Right lobe of liver (tissue), 6 donors: ENCODE measurements around the gene CREB5. TPM values are rescaled to one million over a fixed set of nuclear protein-coding genes. Genes with fewer than 3 reads are reported as not detected.
A peak's percentile ranks its signal among the peaks of the same experiment; 100 is the strongest.

Experiments used
- ATAC-seq, 4 donors: fragments of 200-7000 bp; cut with Tn5 transposase; one replicate each; pipeline ENCODE4 v1.9.1; 2020; ENCODE audit warnings: mild to moderate bottlenecking in 4 of 4, moderate library complexity in 4 of 4
- DNase-seq, 3 donors: peaks; one replicate each; pipeline ENCODE4 v3.0.0-alpha.2; 2020
- H3K27ac ChIP-seq, 3 donors: fragments of 200-600 bp; one replicate each; pipeline ENCODE4 v1.8.0; 2022
- H3K27me3 ChIP-seq, 2 donors: fragments of 200-600 bp; one replicate each; pipeline ENCODE4 v1.8.0; 2022
- H3K36me3 ChIP-seq, 4 donors: fragments of 200-600 bp; sonication (generic) in 1 of 4; one replicate each; pipeline versions ENCODE4 v1.5.1 to v1.8.0; 2017 to 2022; ENCODE audit warnings: control low read depth in 1 of 4
- H3K4me1 ChIP-seq, 4 donors: fragments of 200-600 bp; sonication (generic) in 1 of 4; one replicate each; pipeline versions ENCODE4 v1.5.1 to v1.8.0; 2017 to 2022; ENCODE audit warnings: control low read depth in 1 of 4
- H3K4me3 ChIP-seq, 3 donors: fragments of 200-600 bp; one replicate each; pipeline ENCODE4 v1.8.0; 2022
- H3K9me3 ChIP-seq, 4 donors: fragments of 200-600 bp; sonication (generic) in 1 of 4; one replicate each; pipeline versions ENCODE4 v1.5.1 to v1.8.0; 2017 to 2022; ENCODE audit warnings: control low read depth in 1 of 4
- CTCF ChIP-seq, 4 donors: fragments of 200-600 bp in 3 of 4; fragments of 450-650 bp in 1 of 4; IDR thresholded peaks; one replicate each; pipeline versions ENCODE4 v1.5.1 to v1.8.0; 2016 to 2022; ENCODE audit warnings: antibody characterized with exemption in 4 of 4, mild to moderate bottlenecking in 2 of 4
- POLR2A ChIP-seq: fragments of 450-650 bp; IDR thresholded peaks from one replicate; pipeline ENCODE4 v1.6.1; 2017; ENCODE audit warnings: antibody characterized with exemption, mild to moderate bottlenecking
- WGBS: methylation state at CpG from one replicate; pipeline ENCODE4 v1.1.6; 2018; ENCODE audit warnings: low coverage, low lambda C conversion rate; ENCODE audit not compliant: insufficient coverage; ENCODE audit errors: missing lambda C conversion rate; 5-methylcytosine and 5-hydroxymethylcytosine counted together
- intact Hi-C, 2 donors: fragments of 100-400 bp; cut with DNase I; formaldehyde crosslinking; loops; one replicate each; pipeline versions ENCODE4 v1.11.2 to v1.14.1; 2022
- total RNA-seq, 6 experiments: library from RNA; depleted of rRNA in 2 of 6; stranded (reverse); fragments of >200 nt in 2 of 6; fragmentation: NEBNext Ultra II Directional in 3 of 6; extraction: Animal tissue kit (Norgen Biotek cat#: 25700) in 3 of 6; gene quantifications; one replicate each; pipeline versions ENCODE4 v1.1.0 to v1.2.4, GENCODE V29; 2016 to 2023
- donor health status: DM: no; HTN: yes; CAD: no.
- donor health status: DM: no; HTN: no; CAD: no.
- donor health status: DM: no; HTN: no; CAD: no.
- donor health status: DM: no; HTN: yes; CAD: no.
- donor health status: DM: no; HTN: yes; CAD: no.

CREB5 gene
- total RNA-seq, 6 experiments from 2014 or later: 0.48 to 6.3 (median 1.4) TPM

DNA sequence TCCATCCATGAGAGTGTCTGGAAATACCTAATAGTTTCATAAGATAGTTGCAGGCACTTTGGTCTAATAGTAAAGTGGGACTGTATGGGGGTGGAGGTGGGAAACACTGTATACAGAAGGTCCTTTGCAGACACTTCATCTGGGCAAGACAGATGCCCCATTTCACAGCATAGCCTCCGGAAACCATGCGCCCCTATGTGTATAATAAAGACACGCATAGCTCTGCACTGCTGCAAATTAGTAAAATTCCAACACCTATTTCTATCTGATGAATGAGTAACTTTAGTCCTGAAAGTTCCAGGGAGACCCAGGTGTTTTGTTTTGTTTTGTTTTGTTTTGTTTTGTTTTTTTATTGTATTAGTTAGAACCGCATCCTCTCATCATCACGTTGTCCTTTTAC lies 187.1 kb downstream of the CREB5 start:
- intact Hi-C loops: no loop called here
- 67% methylated on average over 2 of the region's 5 CpGs for WGBS

GRCh38 chr7:28602282-28602681 lies 190.0 kb downstream of the CREB5 start:
- Histone ChIP-seq H3K9me3 (no peaks in the 10 kb centered on the region), H3K4me1 (no peaks in the 10 kb centered on the region), H3K4me3 (no peak overlapping the region), H3K36me3 (no peaks in the 10 kb centered on the region), H3K27ac (no peak overlapping the region), H3K27me3 (no peaks in the 10 kb centered on the region)
- ATAC-seq (no peak), DNase-seq (no peak)
- 88% methylated on average over 3 of the region's 3 CpGs for WGBS
- TF ChIP-seq CTCF (IDR thresholded peaks at IDR 0.05) (no peak), POLR2A (no peak)
- intact Hi-C loops: no loop called here

More for the DNA sequence above, 187.1 kb downstream of the CREB5 start:
- DNase-seq (no peak), ATAC-seq (no peak)
- no peaks in the 10 kb centered on the region for H3K27me3 ChIP-seq
- H3K9me3 ChIP-seq: no peaks in the 10 kb centered on the region
- no peak for TF ChIP-seq CTCF (IDR thresholded peaks at IDR 0.05)
- no peak for TF ChIP-seq POLR2A
- H3K27ac ChIP-seq: no peak overlapping the region
- H3K36me3 ChIP-seq: no peaks in the 10 kb centered on the region
- H3K4me3 ChIP-seq: no peak overlapping the region
- H3K4me1 ChIP-seq: no peaks in the 10 kb centered on the region

- TF ChIP-seq CTCF (IDR thresholded peaks at IDR 0.05) (no peak), POLR2A (no peak)
- Histone ChIP-seq H3K27ac (no peak overlapping the region), H3K27me3 (no peaks in the 10 kb centered on the region), H3K4me1 (no peaks in the 10 kb centered on the region), H3K9me3 (no peaks in the 10 kb centered on the region), H3K36me3 (no peaks in the 10 kb centered on the region), H3K4me3 (no peak overlapping the region)
- 49% methylated on average over 7 of the region's 7 CpGs for WGBS
- intact Hi-C loops: no loop called here
- ATAC-seq: peak in 3 of 4 donors; percentile 31 to 43 (median 38)
- no peak for DNase-seq
Measured at GRCh38 chr7:28605427-28606085, 193.2 kb downstream of the CREB5 start.

DNA sequence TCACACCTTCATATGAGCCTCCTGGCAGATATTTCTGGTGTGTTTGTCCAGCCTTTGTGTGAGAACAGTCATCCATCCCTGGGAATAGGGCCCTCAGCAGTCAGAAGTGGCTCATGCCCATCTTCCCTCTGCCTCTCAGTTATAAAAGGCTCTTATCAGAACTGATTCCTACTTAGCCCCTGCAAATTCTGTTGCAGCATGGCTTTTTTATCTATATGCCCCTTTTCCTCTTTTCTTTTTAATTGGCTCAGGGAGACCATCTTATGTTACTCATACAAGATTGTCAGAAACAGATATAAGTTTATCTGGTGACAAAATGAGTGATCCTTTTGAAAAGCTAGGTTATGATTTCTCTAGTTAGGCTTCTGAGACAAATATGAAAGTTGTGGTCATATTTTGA lies 194.1 kb downstream of the CREB5 start:
- no peak for DNase-seq
- Histone ChIP-seq H3K36me3 (no peaks in the 10 kb centered on the region), H3K9me3 (no peaks in the 10 kb centered on the region), H3K27ac (no peak overlapping the region), H3K4me1 (no peaks in the 10 kb centered on the region), H3K27me3 (no peaks in the 10 kb centered on the region), H3K4me3 (no peak overlapping the region)
- no peak for ATAC-seq
- TF ChIP-seq POLR2A: no peak
- no peak for TF ChIP-seq CTCF (IDR thresholded peaks at IDR 0.05)
- intact Hi-C loops: no loop called here

- H3K36me3 ChIP-seq: no peaks in the 10 kb centered on the region
- TF ChIP-seq POLR2A (no peak), CTCF (IDR thresholded peaks at IDR 0.05) (no peak)
- ATAC-seq (peak in 1 of 4 donors; percentile 17), DNase-seq (no peak)
- intact Hi-C loops: no loop called here
- no peak overlapping the region for H3K27ac ChIP-seq
- WGBS: 16% methylated on average over 4 of the region's 4 CpGs
- no peak overlapping the region for H3K4me3 ChIP-seq
- H3K4me1 ChIP-seq: no peaks in the 10 kb centered on the region
- no peaks in the 10 kb centered on the region for H3K27me3 ChIP-seq
- no peaks in the 10 kb centered on the region for H3K9me3 ChIP-seq
Measured at GRCh38 chr7:28607855-28608193, 195.5 kb downstream of the CREB5 start.
